IMR-90 (cell line): Measurements from ENCODE around the gene RIPK3. TPM values are rescaled to one million over a fixed set of nuclear protein-coding genes. Genes with fewer than 3 reads are reported as not detected.

ENCODE experiments used
- ATAC-seq: fragments of 200-7000 bp; cut with Tn5 transposase; 2 replicates; pipeline ENCODE4 v1.9.1; 2020; ENCODE audit warnings: low read depth, mild to moderate bottlenecking, moderate library complexity
- BruUV-seq: library from RNA; stranded (reverse); fragments of 400-500 nt; replicated peaks from 2 replicates; lab custom pipeline; 2021; lab: Mats Ljungman, UMichigan
- CTCF ChIA-PET: fragments of 300-600 bp; formaldehyde crosslinking; extraction: SDS; loops from one replicate; lab custom pipeline; 2021; ENCODE audit warnings: antibody characterized with exemption; lab: Yijun Ruan, JAX
- POLR2A ChIA-PET: fragments of 300-600 bp; sonication (Branson Sonifier 250); formaldehyde crosslinking; loops from one replicate; lab custom pipeline; 2022; ENCODE audit warnings: antibody characterized with exemption; ENCODE audit not compliant: unreplicated experiment; lab: Charles Lee
- DNase-seq: peaks from one replicate; pipeline ENCODE4 v3.0.0; 2013
- H2AFZ ChIP-seq: replicated peaks from 2 replicates; pipeline ENCODE3; 2013; ENCODE audit warnings: low read length, mild to moderate bottlenecking; ENCODE audit not compliant: poor library complexity
- H2AK5ac ChIP-seq: 2 replicates; pipeline ENCODE4 v1.6.1; 2013; ENCODE audit warnings: low read depth, low read length, inconsistent platforms
- H2AK9ac ChIP-seq: replicated peaks from 2 replicates; pipeline ENCODE3; 2013; ENCODE audit warnings: mild to moderate bottlenecking, low read depth, low read length, moderate library complexity; ENCODE audit not compliant: poor library complexity
- H2BK120ac ChIP-seq: 2 replicates; pipeline ENCODE4 v1.6.1; 2013; ENCODE audit warnings: low read depth, low read length, inconsistent platforms
- H2BK15ac ChIP-seq: 3 replicates; pipeline ENCODE4 v1.6.1; 2013; ENCODE audit warnings: low read depth, low read length, inconsistent platforms
- H2BK20ac ChIP-seq: 2 replicates; pipeline ENCODE4 v1.6.1; 2013; ENCODE audit warnings: low read depth, mild to moderate bottlenecking, inconsistent platforms, low read length, moderate library complexity
- H2BK5ac ChIP-seq: 2 replicates; pipeline ENCODE4 v1.6.1; 2013; ENCODE audit warnings: mild to moderate bottlenecking, low read depth, low read length, inconsistent platforms; ENCODE audit not compliant: poor library complexity, severe bottlenecking
- H3K14ac ChIP-seq: replicated peaks from 2 replicates; pipeline ENCODE4 v1.6.1; 2013; ENCODE audit warnings: low read depth, low read length, inconsistent platforms
- H3K18ac ChIP-seq: 2 replicates; pipeline ENCODE4 v1.6.1; 2013; ENCODE audit warnings: low read depth, low read length, control low read depth
- H3K23ac ChIP-seq: 2 replicates; pipeline ENCODE4 v1.6.1; 2013; ENCODE audit warnings: low read depth, low read length, inconsistent platforms
- H3K27ac ChIP-seq: 2 replicates; pipeline ENCODE4 v1.5.1; 2013; ENCODE audit warnings: mild to moderate bottlenecking, control low read depth, low read length; ENCODE audit not compliant: insufficient read depth
- H3K27me3 ChIP-seq: 2 replicates; pipeline ENCODE4 v1.6.1; 2013; ENCODE audit warnings: low read length; ENCODE audit not compliant: control insufficient read depth, insufficient read depth
- H3K36me3 ChIP-seq: 2 replicates; pipeline ENCODE4 v1.6.1; 2013; ENCODE audit warnings: low read length, mixed read lengths; ENCODE audit not compliant: control insufficient read depth, insufficient read depth
- H3K4ac ChIP-seq: 2 replicates; pipeline ENCODE4 v1.6.1; 2013; ENCODE audit warnings: low read depth, low read length, inconsistent platforms
- H3K4me1 ChIP-seq: 2 replicates; pipeline ENCODE4 v1.6.1; 2013; ENCODE audit warnings: low read length, mixed read lengths; ENCODE audit not compliant: control insufficient read depth, insufficient read depth
- H3K4me2 ChIP-seq: 2 replicates; pipeline ENCODE4 v1.6.1; 2013; ENCODE audit warnings: low read depth, mild to moderate bottlenecking, control low read depth, low read length, moderate library complexity
- H3K4me3 ChIP-seq: 2 replicates; pipeline ENCODE4 v1.5.1; 2013; ENCODE audit warnings: low read depth, mild to moderate bottlenecking, control low read depth, low read length, moderate library complexity; ENCODE audit not compliant: insufficient read depth
- H3K56ac ChIP-seq: 2 replicates; pipeline ENCODE4 v1.6.1; 2013; ENCODE audit warnings: low read length, inconsistent platforms; ENCODE audit not compliant: insufficient read depth; ENCODE audit errors: extremely low read depth
- H3K79me1 ChIP-seq, 2 experiments: 2 replicates each; pipeline ENCODE4 v1.6.1; 2013; ENCODE audit warnings: low read length in 2 of 2, inconsistent platforms in 1 of 2, low read depth in 1 of 2
- H3K9ac ChIP-seq: 2 replicates; pipeline ENCODE4 v1.6.1; 2013; ENCODE audit warnings: low read depth, low read length, control low read depth
- H3K9me1 ChIP-seq: 2 replicates; pipeline ENCODE4 v1.6.1; 2013; ENCODE audit warnings: low read length, inconsistent platforms; ENCODE audit not compliant: insufficient read depth
- H3K9me3 ChIP-seq: 2 replicates; pipeline ENCODE4 v1.6.1; 2013; ENCODE audit warnings: low read length; ENCODE audit not compliant: control insufficient read depth, insufficient read depth
- H4K20me1 ChIP-seq: 2 replicates; pipeline ENCODE4 v1.6.1; 2013; ENCODE audit warnings: low read length, inconsistent platforms; ENCODE audit not compliant: insufficient read depth
- H4K5ac ChIP-seq: 2 replicates; pipeline ENCODE4 v1.6.1; 2013; ENCODE audit warnings: mild to moderate bottlenecking, low read depth, low read length, control low read depth
- H4K8ac ChIP-seq, 2 experiments: 2 replicates each; pipeline ENCODE4 v1.6.1; 2013; ENCODE audit warnings: low read depth in 2 of 2, low read length in 2 of 2, control low read depth in 1 of 2, inconsistent platforms in 1 of 2
- H4K91ac ChIP-seq: 2 replicates; pipeline ENCODE4 v1.6.1; 2013; ENCODE audit warnings: low read depth, low read length, inconsistent platforms; ENCODE audit not compliant: insufficient read depth
- CEBPB ChIP-seq: IDR thresholded peaks from 2 replicates; pipeline ENCODE4 v1.6.1; 2012; ENCODE audit warnings: low read depth, low read length, improper control_type of control experiment
- CHD1 ChIP-seq: IDR thresholded peaks from 2 replicates; pipeline ENCODE4 v1.6.1; 2012; ENCODE audit warnings: low read depth, low read length, improper control_type of control experiment
- MAFK ChIP-seq: IDR thresholded peaks from 2 replicates; pipeline ENCODE4 v1.6.1; 2012; ENCODE audit warnings: low read depth, low read length, improper control_type of control experiment
- MXI1 ChIP-seq: IDR thresholded peaks from 2 replicates; pipeline ENCODE4 v1.6.1; 2012; ENCODE audit warnings: low read depth, mild to moderate bottlenecking, low read length, moderate library complexity, borderline replicate concordance
- NFE2L2 ChIP-seq: fragments of 150-350 bp; IDR thresholded peaks from 2 replicates; pipeline ENCODE4 v1.6.1; 2016; ENCODE audit warnings: low read depth, mild to moderate bottlenecking, low read length
- RCOR1 ChIP-seq: IDR thresholded peaks from 2 replicates; pipeline ENCODE4 v1.6.1; 2012; ENCODE audit warnings: mild to moderate bottlenecking, low read length, improper control_type of control experiment; ENCODE audit not compliant: insufficient replicate concordance
- RFX5 ChIP-seq: IDR thresholded peaks from 2 replicates; pipeline ENCODE4 v1.8.0; 2012; ENCODE audit warnings: low read depth, mild to moderate bottlenecking, low read length, moderate library complexity
- SMC3 ChIP-seq: fragments of 150-350 bp; IDR thresholded peaks from 2 replicates; pipeline ENCODE4 v1.6.1; 2016; ENCODE audit warnings: low read depth, mild to moderate bottlenecking, antibody characterized with exemption, low read length, moderate library complexity
- WGBS, 2 experiments: methylation state at CpG; one replicate each; pipeline versions ENCODE4 v1.1.5 to v1.1.7; 2013; ENCODE audit warnings: missing lambda C conversion rate in 2 of 2; ENCODE audit not compliant: insufficient read length in 1 of 2; ENCODE audit errors: extremely low coverage in 2 of 2; 5-methylcytosine and 5-hydroxymethylcytosine counted together
- dilution Hi-C: fragments of 300-500 bp; cut with HindIII; formaldehyde crosslinking; loops from one replicate; pipeline ENCODE4 v1.14.3; 2018; ENCODE audit warnings: low sequenced_read_pairs; ENCODE audit not compliant: unreplicated experiment
- in situ Hi-C: fragments of 300-500 bp; cut with MboI; formaldehyde crosslinking; loops from 3 replicates; pipeline ENCODE4 v1.14.3; 2019; ENCODE audit warnings: low sequenced_read_pairs, inconsistent platforms, mixed read lengths
- intact Hi-C: fragments of 100-400 bp; cut with micrococcal nuclease; formaldehyde crosslinking; loops from 2 replicates; pipeline ENCODE4 v1.10.0; 2022
- polyA plus RNA-seq, 3 experiments: library from polyadenylated mRNA; depleted of rRNA; stranded (reverse); fragments of >200 nt; gene quantifications; 2 replicates each; pipeline ENCODE4 v1.2.3, GENCODE V29; 2012; ENCODE audit warnings: low replicate concordance in 1 of 3
- total RNA-seq: library from RNA; depleted of rRNA; stranded (reverse); fragments of >200 nt; gene quantifications from 2 replicates; pipeline ENCODE4 v1.2.3, GENCODE V29; 2012
- TF ChIP-seq, protein P1 (sequence below): fragments of 150-350 bp; IDR thresholded peaks from 2 replicates; pipeline ENCODE4 v1.6.1; 2016; ENCODE audit warnings: low read depth, mild to moderate bottlenecking, low read length, moderate library complexity, borderline replicate concordance
- TF ChIP-seq, protein P2 (sequence below): conservative IDR thresholded peaks from 2 replicates; pipeline ENCODE4 v1.5.1; 2012; ENCODE audit warnings: mild to moderate bottlenecking, low read depth, low read length, improper control_type of control experiment
- TF ChIP-seq, protein P3 (sequence below): fragments of 150-350 bp; IDR thresholded peaks from 2 replicates; pipeline ENCODE4 v1.6.1; 2017; ENCODE audit warnings: mild to moderate bottlenecking, antibody characterized with exemption, low read length, low read depth

The RIPK3 gene
- total and polyA plus RNA-seq, 2 of the 4 experiments (the other 2 are of a cell fraction): 0.09 TPM; not detected in 1

DNA sequence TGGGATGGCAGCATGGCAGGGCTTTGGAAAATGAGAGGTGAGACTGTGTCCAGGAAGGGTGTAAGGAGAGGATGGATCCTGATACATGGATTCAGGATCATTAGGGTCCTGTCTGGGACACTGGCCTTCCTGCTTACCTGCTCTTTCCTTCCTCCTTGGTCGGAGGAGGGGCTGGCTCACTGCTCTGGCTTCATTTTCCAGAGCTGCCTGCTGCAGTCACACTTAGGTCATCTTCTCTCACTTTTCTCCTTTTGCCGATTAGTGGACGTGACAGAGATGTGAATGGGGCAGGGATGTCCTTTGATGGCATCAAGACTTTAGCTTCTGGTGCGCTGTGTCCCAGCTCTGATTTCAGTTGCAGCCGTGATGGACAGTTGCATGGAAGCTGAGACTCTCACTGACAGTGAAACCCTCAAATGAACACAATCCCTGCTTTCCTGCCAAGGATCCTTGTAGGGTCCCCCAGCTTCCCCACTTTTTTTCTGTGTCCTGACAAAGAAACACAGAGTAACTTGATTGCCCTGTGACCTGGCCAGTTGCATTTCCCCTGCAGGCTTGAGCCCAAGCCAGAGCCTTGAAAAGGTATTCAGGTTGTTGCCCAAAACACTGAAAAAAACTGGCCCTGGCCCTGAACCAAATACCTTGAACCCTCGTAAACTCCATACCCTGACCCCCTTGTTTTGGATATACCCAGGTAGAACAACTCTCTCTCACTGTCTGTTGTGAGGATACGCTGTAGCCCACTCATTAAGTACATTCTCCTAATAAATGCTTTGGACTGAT, 31.3 kb downstream of the RIPK3 start:
- dilution Hi-C loops: no loop called here
- WGBS, 2 experiments: 94% methylated on average over 2 of the region's 7 CpGs; no CpG with 5 or more reads in 1 of the 2 experiments
- Histone ChIP-seq H2AK5ac (no peak overlapping the region), H3K9me3 (no peaks in the 10 kb centered on the region), H3K9ac (no peak overlapping the region), H3K27me3 (no peaks in the 10 kb centered on the region), H3K4me3 (no peak overlapping the region), H4K20me1 (peaks cover 8% of the 10 kb centered on the region; the same call in 1 of the 2 replicates), H2BK5ac (no peak overlapping the region), H3K14ac (no peak overlapping the region), H3K9me1 (peaks cover 5% of the 10 kb centered on the region; the same call in 1 of the 2 replicates), H4K5ac (no peak overlapping the region), H2BK120ac (no peak overlapping the region), H2BK20ac (no peak overlapping the region), H3K79me1 (peaks cover 3 to 8% of the 10 kb centered on the region in 2 experiments; a peak in 1 of 4 replicates), H3K4me1 (peaks cover 10% of the 10 kb centered on the region; the same call in 1 of the 2 replicates), H3K56ac (no peak overlapping the region), H3K23ac (no peak overlapping the region), H2BK15ac (no peak overlapping the region), H4K8ac (no peak overlapping the region), H3K27ac (no peak overlapping the region), H3K4me2 (no peak overlapping the region), H4K91ac (no peak overlapping the region), H2AFZ (no peak overlapping the region), H2AK9ac (no peak overlapping the region), H3K4ac (no peak overlapping the region), H3K36me3 (peaks cover 30% of the 10 kb centered on the region), H3K18ac (no peak overlapping the region)
- TF ChIP-seq RFX5 (no peak), MXI1 (no peak), RCOR1 (no peak), CEBPB (no peak), CHD1 (no peak), MAFK (no peak), NFE2L2 (no peak), SMC3 (no peak)
- TF ChIP-seq, protein P1, sequence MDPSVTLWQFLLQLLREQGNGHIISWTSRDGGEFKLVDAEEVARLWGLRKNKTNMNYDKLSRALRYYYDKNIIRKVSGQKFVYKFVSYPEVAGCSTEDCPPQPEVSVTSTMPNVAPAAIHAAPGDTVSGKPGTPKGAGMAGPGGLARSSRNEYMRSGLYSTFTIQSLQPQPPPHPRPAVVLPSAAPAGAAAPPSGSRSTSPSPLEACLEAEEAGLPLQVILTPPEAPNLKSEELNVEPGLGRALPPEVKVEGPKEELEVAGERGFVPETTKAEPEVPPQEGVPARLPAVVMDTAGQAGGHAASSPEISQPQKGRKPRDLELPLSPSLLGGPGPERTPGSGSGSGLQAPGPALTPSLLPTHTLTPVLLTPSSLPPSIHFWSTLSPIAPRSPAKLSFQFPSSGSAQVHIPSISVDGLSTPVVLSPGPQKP: no peak
- TF ChIP-seq, protein P2, sequence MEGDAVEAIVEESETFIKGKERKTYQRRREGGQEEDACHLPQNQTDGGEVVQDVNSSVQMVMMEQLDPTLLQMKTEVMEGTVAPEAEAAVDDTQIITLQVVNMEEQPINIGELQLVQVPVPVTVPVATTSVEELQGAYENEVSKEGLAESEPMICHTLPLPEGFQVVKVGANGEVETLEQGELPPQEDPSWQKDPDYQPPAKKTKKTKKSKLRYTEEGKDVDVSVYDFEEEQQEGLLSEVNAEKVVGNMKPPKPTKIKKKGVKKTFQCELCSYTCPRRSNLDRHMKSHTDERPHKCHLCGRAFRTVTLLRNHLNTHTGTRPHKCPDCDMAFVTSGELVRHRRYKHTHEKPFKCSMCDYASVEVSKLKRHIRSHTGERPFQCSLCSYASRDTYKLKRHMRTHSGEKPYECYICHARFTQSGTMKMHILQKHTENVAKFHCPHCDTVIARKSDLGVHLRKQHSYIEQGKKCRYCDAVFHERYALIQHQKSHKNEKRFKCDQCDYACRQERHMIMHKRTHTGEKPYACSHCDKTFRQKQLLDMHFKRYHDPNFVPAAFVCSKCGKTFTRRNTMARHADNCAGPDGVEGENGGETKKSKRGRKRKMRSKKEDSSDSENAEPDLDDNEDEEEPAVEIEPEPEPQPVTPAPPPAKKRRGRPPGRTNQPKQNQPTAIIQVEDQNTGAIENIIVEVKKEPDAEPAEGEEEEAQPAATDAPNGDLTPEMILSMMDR: no peak
- TF ChIP-seq, protein P3, sequence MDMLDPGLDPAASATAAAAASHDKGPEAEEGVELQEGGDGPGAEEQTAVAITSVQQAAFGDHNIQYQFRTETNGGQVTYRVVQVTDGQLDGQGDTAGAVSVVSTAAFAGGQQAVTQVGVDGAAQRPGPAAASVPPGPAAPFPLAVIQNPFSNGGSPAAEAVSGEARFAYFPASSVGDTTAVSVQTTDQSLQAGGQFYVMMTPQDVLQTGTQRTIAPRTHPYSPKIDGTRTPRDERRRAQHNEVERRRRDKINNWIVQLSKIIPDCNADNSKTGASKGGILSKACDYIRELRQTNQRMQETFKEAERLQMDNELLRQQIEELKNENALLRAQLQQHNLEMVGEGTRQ: no peak
- intact Hi-C loops: no loop called here
- DNase-seq (no peak), ATAC-seq (no peak)
- in situ Hi-C loops: no loop called here
- no TSS peak for BruUV-seq
- CTCF ChIA-PET: interaction anchor here (0.6 to 4.1 kb wide), 14 partner anchors 9 to 250 kb away, joined by 3 to 20 read pairs (median 4); partner anchors contain the start of genes DHRS1, NOP9 and TINF2
- POLR2A ChIA-PET: no interaction called here
